Measurements from ENCODE around the gene GSDMA. TPM values are rescaled to one million over a fixed set of nuclear protein-coding genes. Genes with fewer than 3 reads are reported as not detected.

Gene GSDMA
- polyA plus RNA-seq, 4 donors: 0.04 to 0.63 (median 0.54) TPM; not detected in 1

- DNase-seq (peak in 1 of 2 donors; percentile 50), FAIRE-seq (no peak)
- H3K4me3 ChIP-seq (ENCODE audit: low read depth in 1 of 3, low read length in 3 of 3): no peak overlapping the region
- peaks cover 0 to 3% (median 0%) of the 10 kb centered on the region in 3 donors for H3K27me3 ChIP-seq (ENCODE audit: control insufficient read depth in 3 of 3, insufficient read depth in 3 of 3, low read length in 3 of 3)
- H3K36me3 ChIP-seq (ENCODE audit: control insufficient read depth in 3 of 3, insufficient read depth in 2 of 3, low read depth in 1 of 3, low read length in 3 of 3): no peaks in the 10 kb centered on the region
- peaks cover 0 to 11% (median 3%) of the 10 kb centered on the region in 3 donors for H3K4me1 ChIP-seq (ENCODE audit: control insufficient read depth in 3 of 3, insufficient read depth in 2 of 3, low read depth in 1 of 3, low read length in 2 of 3)
- 27 to 54% (median 34%) methylated on average over 6 of the region's 6 CpGs for WGBS, 3 donors
- H3K9me3 ChIP-seq (ENCODE audit: control insufficient read depth in 2 of 2, insufficient read depth in 1 of 2, low read depth in 1 of 2, low read length in 1 of 2): no peaks in the 10 kb centered on the region
- no peak overlapping the region for H3K27ac ChIP-seq (ENCODE audit: low read depth in 1 of 3, low read length in 2 of 3)
Measured at GRCh38 chr17:39963829-39964228, 1.0 kb downstream of the GSDMA start.

GRCh38 chr17:39965017-39965699, 2.4 kb downstream of the GSDMA start:
- no peaks in the 10 kb centered on the region for H3K36me3 ChIP-seq (ENCODE audit: control insufficient read depth in 3 of 3, insufficient read depth in 2 of 3, low read depth in 1 of 3, low read length in 3 of 3)
- H3K9me3 ChIP-seq (ENCODE audit: control insufficient read depth in 2 of 2, insufficient read depth in 1 of 2, low read depth in 1 of 2, low read length in 1 of 2): no peaks in the 10 kb centered on the region
- 67 to 83% (median 82%) methylated on average over 8 of the region's 8 CpGs for WGBS, 3 donors
- H3K4me1 ChIP-seq (ENCODE audit: control insufficient read depth in 3 of 3, insufficient read depth in 2 of 3, low read depth in 1 of 3, low read length in 2 of 3): peaks cover 0 to 20% (median 3%) of the 10 kb centered on the region in 3 donors
- FAIRE-seq: no peak
- H3K4me3 ChIP-seq (ENCODE audit: low read depth in 1 of 3, low read length in 3 of 3): no peak overlapping the region
- H3K27ac ChIP-seq (ENCODE audit: low read depth in 1 of 3, low read length in 2 of 3): no peak overlapping the region
- no peak for DNase-seq
- peaks cover 0 to 3% (median 0%) of the 10 kb centered on the region in 3 donors for H3K27me3 ChIP-seq (ENCODE audit: control insufficient read depth in 3 of 3, insufficient read depth in 3 of 3, low read length in 3 of 3)

- Histone ChIP-seq H3K4me1 (ENCODE audit: control insufficient read depth in 3 of 3, insufficient read depth in 2 of 3, low read depth in 1 of 3, low read length in 2 of 3) (peaks cover 0 to 25% (median 0%) of the 10 kb centered on the region in 3 donors), H3K36me3 (ENCODE audit: control insufficient read depth in 3 of 3, insufficient read depth in 2 of 3, low read depth in 1 of 3, low read length in 3 of 3) (no peaks in the 10 kb centered on the region), H3K4me3 (ENCODE audit: low read depth in 1 of 3, low read length in 3 of 3) (no peak overlapping the region), H3K9me3 (ENCODE audit: control insufficient read depth in 2 of 2, insufficient read depth in 1 of 2, low read depth in 1 of 2, low read length in 1 of 2) (no peaks in the 10 kb centered on the region), H3K27me3 (ENCODE audit: control insufficient read depth in 3 of 3, insufficient read depth in 3 of 3, low read length in 3 of 3) (peaks cover 0 to 3% (median 0%) of the 10 kb centered on the region in 3 donors), H3K27ac (ENCODE audit: low read depth in 1 of 3, low read length in 2 of 3) (no peak overlapping the region)
- no peak for FAIRE-seq
- DNase-seq: no peak
- WGBS, 3 donors: 59 to 80% (median 79%) methylated on average over 6 of the region's 6 CpGs
Measured at GRCh38 chr17:39966771-39967170, 4.0 kb downstream of the GSDMA start.

GRCh38 chr17:39968761-39969160, 6.0 kb downstream of the GSDMA start:
- Histone ChIP-seq H3K36me3 (ENCODE audit: control insufficient read depth in 3 of 3, insufficient read depth in 2 of 3, low read depth in 1 of 3, low read length in 3 of 3) (no peaks in the 10 kb centered on the region), H3K27ac (ENCODE audit: low read depth in 1 of 3, low read length in 2 of 3) (peak overlapping the region in 1 of 3 donors; percentile 16), H3K27me3 (ENCODE audit: control insufficient read depth in 3 of 3, insufficient read depth in 3 of 3, low read length in 3 of 3) (peaks cover 0 to 3% (median 0%) of the 10 kb centered on the region in 3 donors), H3K4me3 (ENCODE audit: low read depth in 1 of 3, low read length in 3 of 3) (no peak overlapping the region), H3K9me3 (ENCODE audit: control insufficient read depth in 2 of 2, insufficient read depth in 1 of 2, low read depth in 1 of 2, low read length in 1 of 2) (no peaks in the 10 kb centered on the region), H3K4me1 (ENCODE audit: control insufficient read depth in 3 of 3, insufficient read depth in 2 of 3, low read depth in 1 of 3, low read length in 2 of 3) (peaks cover 0 to 25% (median 0%) of the 10 kb centered on the region in 3 donors)
- 50 to 72% (median 57%) methylated on average over 2 of the region's 2 CpGs for WGBS, 3 donors
- DNase-seq (peak; percentile 26 to 30), FAIRE-seq (no peak)

- 76 to 84% (median 82%) methylated on average over 6 of the region's 6 CpGs for WGBS, 3 donors
- H3K27me3 ChIP-seq (ENCODE audit: control insufficient read depth in 3 of 3, insufficient read depth in 3 of 3, low read length in 3 of 3): peaks cover 0 to 3% (median 0%) of the 10 kb centered on the region in 3 donors
- no peak for FAIRE-seq
- H3K4me3 ChIP-seq (ENCODE audit: low read depth in 1 of 3, low read length in 3 of 3): no peak overlapping the region
- no peaks in the 10 kb centered on the region for H3K9me3 ChIP-seq (ENCODE audit: control insufficient read depth in 2 of 2, insufficient read depth in 1 of 2, low read depth in 1 of 2, low read length in 1 of 2)
- no peak for DNase-seq
- peaks cover 0 to 25% (median 0%) of the 10 kb centered on the region in 3 donors for H3K4me1 ChIP-seq (ENCODE audit: control insufficient read depth in 3 of 3, insufficient read depth in 2 of 3, low read depth in 1 of 3, low read length in 2 of 3)
- no peak overlapping the region for H3K27ac ChIP-seq (ENCODE audit: low read depth in 1 of 3, low read length in 2 of 3)
- no peaks in the 10 kb centered on the region for H3K36me3 ChIP-seq (ENCODE audit: control insufficient read depth in 3 of 3, insufficient read depth in 2 of 3, low read depth in 1 of 3, low read length in 3 of 3)
Measured at GRCh38 chr17:39969375-39969774, 6.6 kb downstream of the GSDMA start.

GRCh38 chr17:39970157-39970692, 7.4 kb downstream of the GSDMA start:
- WGBS, 3 donors: 52 to 61% (median 54%) methylated on average over 7 of the region's 7 CpGs
- H3K27ac ChIP-seq (ENCODE audit: low read depth in 1 of 3, low read length in 2 of 3): peak overlapping the region in 1 of 3 donors; percentile 41
- no peak for FAIRE-seq

GRCh38 chr17:39971076-39971603, 8.3 kb downstream of the GSDMA start:
- H3K9me3 ChIP-seq (ENCODE audit: control insufficient read depth in 2 of 2, insufficient read depth in 1 of 2, low read depth in 1 of 2, low read length in 1 of 2): no peaks in the 10 kb centered on the region
- DNase-seq (no peak), FAIRE-seq (no peak)
- peaks cover 0 to 3% (median 0%) of the 10 kb centered on the region in 3 donors for H3K27me3 ChIP-seq (ENCODE audit: control insufficient read depth in 3 of 3, insufficient read depth in 3 of 3, low read length in 3 of 3)
- H3K36me3 ChIP-seq (ENCODE audit: control insufficient read depth in 3 of 3, insufficient read depth in 2 of 3, low read depth in 1 of 3, low read length in 3 of 3): no peaks in the 10 kb centered on the region
- H3K27ac ChIP-seq (ENCODE audit: low read depth in 1 of 3, low read length in 2 of 3): no peak overlapping the region
- no peak overlapping the region for H3K4me3 ChIP-seq (ENCODE audit: low read depth in 1 of 3, low read length in 3 of 3)
- H3K4me1 ChIP-seq (ENCODE audit: control insufficient read depth in 3 of 3, insufficient read depth in 2 of 3, low read depth in 1 of 3, low read length in 2 of 3): peaks cover 0 to 25% (median 0%) of the 10 kb centered on the region in 3 donors
- WGBS, 3 donors: 89 to 94% (median 92%) methylated on average over 4 of the region's 4 CpGs

More at GRCh38 chr17:39970157-39970692, 7.4 kb downstream of the GSDMA start:
- H3K4me3 ChIP-seq (ENCODE audit: low read depth in 1 of 3, low read length in 3 of 3): no peak overlapping the region
- peaks cover 0 to 3% (median 0%) of the 10 kb centered on the region in 3 donors for H3K27me3 ChIP-seq (ENCODE audit: control insufficient read depth in 3 of 3, insufficient read depth in 3 of 3, low read length in 3 of 3)
- DNase-seq: peak; percentile 83 to 91
- peaks cover 0 to 25% (median 0%) of the 10 kb centered on the region in 3 donors for H3K4me1 ChIP-seq (ENCODE audit: control insufficient read depth in 3 of 3, insufficient read depth in 2 of 3, low read depth in 1 of 3, low read length in 2 of 3)
- H3K36me3 ChIP-seq (ENCODE audit: control insufficient read depth in 3 of 3, insufficient read depth in 2 of 3, low read depth in 1 of 3, low read length in 3 of 3): no peaks in the 10 kb centered on the region
- H3K9me3 ChIP-seq (ENCODE audit: control insufficient read depth in 2 of 2, insufficient read depth in 1 of 2, low read depth in 1 of 2, low read length in 1 of 2): no peaks in the 10 kb centered on the region

GRCh38 chr17:39972271-39972670, 9.5 kb downstream of the GSDMA start:
- H3K9me3 ChIP-seq (ENCODE audit: control insufficient read depth in 2 of 2, insufficient read depth in 1 of 2, low read depth in 1 of 2, low read length in 1 of 2): no peaks in the 10 kb centered on the region
- FAIRE-seq (no peak), DNase-seq (no peak)
- no peaks in the 10 kb centered on the region for H3K36me3 ChIP-seq (ENCODE audit: control insufficient read depth in 3 of 3, insufficient read depth in 2 of 3, low read depth in 1 of 3, low read length in 3 of 3)
- H3K4me1 ChIP-seq (ENCODE audit: control insufficient read depth in 3 of 3, insufficient read depth in 2 of 3, low read depth in 1 of 3, low read length in 2 of 3): peaks cover 0 to 25% (median 0%) of the 10 kb centered on the region in 3 donors
- peaks cover 0 to 4% (median 0%) of the 10 kb centered on the region in 3 donors for H3K27me3 ChIP-seq (ENCODE audit: control insufficient read depth in 3 of 3, insufficient read depth in 3 of 3, low read length in 3 of 3)
- H3K27ac ChIP-seq (ENCODE audit: low read depth in 1 of 3, low read length in 2 of 3): no peak overlapping the region
- 48 to 58% (median 56%) methylated on average over 3 of the region's 3 CpGs for WGBS, 3 donors
- H3K4me3 ChIP-seq (ENCODE audit: low read depth in 1 of 3, low read length in 3 of 3): no peak overlapping the region

All from small intestine (tissue), 7 donors.